Measurements from ENCODE around the gene TRIM46. TPM values are rescaled to one million over a fixed set of nuclear protein-coding genes. Genes with fewer than 3 reads are reported as not detected.
A peak's percentile ranks its signal among the peaks of the same experiment; 100 is the strongest.

TRIM46 gene
- total and polyA plus RNA-seq, 7 donors = 0.16 to 3.0 (median 0.64) TPM; not detected in 1

- Histone ChIP-seq H3K4me1 (peaks cover 0 to 39% (median 26%) of the 10 kb centered on the region in 4 donors), H3K36me3 (peaks cover 0 to 7% (median under 1%) of the 10 kb centered on the region in 4 donors), H3K27me3 (peaks cover 12 to 29% (median 20%) of the 10 kb centered on the region in 3 donors), H3K9me3 (no peaks in the 10 kb centered on the region), H3K4me3 (no peak overlapping the region), H3K27ac (no peak overlapping the region)
- peak; percentile 65 for DNase-seq
- 87 to 92% methylated on average over 12 of the region's 12 CpGs for WGBS, 2 donors
- no peak for TF ChIP-seq POLR2AphosphoS5 (IDR thresholded peaks at IDR 0.05)
- no peak for TF ChIP-seq POLR2A (IDR thresholded peaks at IDR 0.05)
- TF ChIP-seq CTCF (IDR thresholded peaks at IDR 0.05) = no peak
- no peak for TF ChIP-seq EP300 (IDR thresholded peaks at IDR 0.05)
- intact Hi-C loops (cut with DNase I) = no loop called here
These were observed 1.8 kb downstream of the TRIM46 start for GRCh38 chr1:155175281-155175926.

- H3K27me3 ChIP-seq = peaks cover 12 to 29% (median 20%) of the 10 kb centered on the region in 3 donors
- H3K9me3 ChIP-seq = no peaks in the 10 kb centered on the region
- WGBS, 2 donors = 66 to 85% methylated on average over 9 of the region's 9 CpGs
- peaks cover 0 to 1% (median 0%) of the 10 kb centered on the region in 4 donors for H3K36me3 ChIP-seq
- H3K27ac ChIP-seq = no peak overlapping the region
- intact Hi-C loops (cut with DNase I) = loop anchor here (1.0 kb wide), 1 partner anchor 17 kb away; no protein-coding TSS in a partner anchor
- DNase-seq = peak; percentile 60
- no peak overlapping the region for H3K4me3 ChIP-seq
- TF ChIP-seq POLR2A (IDR thresholded peaks at IDR 0.05) (no peak), CTCF (IDR thresholded peaks at IDR 0.05) (no peak), EP300 (IDR thresholded peaks at IDR 0.05) (no peak)
- H3K4me1 ChIP-seq = peaks cover 0 to 39% (median 26%) of the 10 kb centered on the region in 4 donors
These were observed 2.3 kb downstream of the TRIM46 start for GRCh38 chr1:155175927-155176371.

DNA sequence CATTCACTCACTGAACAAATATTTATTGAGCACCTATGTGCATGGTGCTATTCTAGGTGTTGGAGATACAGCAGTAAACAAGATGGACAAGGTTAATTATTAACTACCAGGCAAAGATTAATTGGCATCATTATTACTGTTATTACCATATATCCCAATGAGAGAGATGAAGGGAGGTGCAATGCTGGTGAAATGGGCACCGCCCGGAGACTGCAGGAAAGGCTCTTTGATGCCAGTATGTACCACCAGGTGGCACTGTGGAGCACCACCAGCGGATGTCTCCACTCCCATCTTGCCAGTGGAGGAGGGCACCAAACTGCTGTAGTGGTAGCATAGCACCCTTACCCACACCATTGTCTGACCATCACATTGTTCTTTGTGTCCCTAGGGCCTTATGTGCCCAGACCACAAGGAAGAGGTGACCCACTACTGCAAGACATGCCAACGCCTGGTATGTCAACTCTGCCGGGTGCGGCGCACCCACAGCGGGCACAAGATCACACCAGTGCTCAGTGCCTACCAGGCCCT lies 3.0 kb downstream of the TRIM46 start:
- peak; percentile 91 for DNase-seq
- no peak overlapping the region for H3K27ac ChIP-seq
- H3K36me3 ChIP-seq = no peaks in the 10 kb centered on the region
- peaks cover 12 to 29% (median 20%) of the 10 kb centered on the region in 3 donors for H3K27me3 ChIP-seq
- no peaks in the 10 kb centered on the region for H3K9me3 ChIP-seq
- TF ChIP-seq POLR2A (IDR thresholded peaks at IDR 0.05) = no peak
- TF ChIP-seq CTCF (IDR thresholded peaks at IDR 0.05) = peak; percentile 88 to 94 (median 91)
- intact Hi-C loops (cut with DNase I) = loop anchor here (1.0 kb wide), 1 partner anchor 17 kb away; no protein-coding TSS in a partner anchor
- 54 to 61% methylated on average over 8 of the region's 8 CpGs for WGBS, 2 donors
- H3K4me3 ChIP-seq = no peak overlapping the region
- peaks cover 0 to 39% (median 24%) of the 10 kb centered on the region in 4 donors for H3K4me1 ChIP-seq

- H3K4me3 ChIP-seq = no peak overlapping the region
- peaks cover 12 to 29% (median 20%) of the 10 kb centered on the region in 3 donors for H3K27me3 ChIP-seq
- intact Hi-C loops (cut with DNase I) = no loop called here
- H3K27ac ChIP-seq = no peak overlapping the region
- H3K4me1 ChIP-seq = peaks cover 0 to 33% (median 18%) of the 10 kb centered on the region in 4 donors
- no peak for TF ChIP-seq EP300 (IDR thresholded peaks at IDR 0.05)
- TF ChIP-seq CTCF (IDR thresholded peaks at IDR 0.05) = no peak
- TF ChIP-seq POLR2A (IDR thresholded peaks at IDR 0.05) = no peak
- DNase-seq = peak; percentile 62
- 70 to 81% methylated on average over 11 of the region's 11 CpGs for WGBS, 2 donors
- no peaks in the 10 kb centered on the region for H3K9me3 ChIP-seq
- no peaks in the 10 kb centered on the region for H3K36me3 ChIP-seq
These were observed 3.7 kb downstream of the TRIM46 start for GRCh38 chr1:155177192-155177917.

Data from sigmoid colon (tissue), 7 donors.